ENCODE results near the gene ZSCAN16.

ZSCAN16 gene

DNA sequence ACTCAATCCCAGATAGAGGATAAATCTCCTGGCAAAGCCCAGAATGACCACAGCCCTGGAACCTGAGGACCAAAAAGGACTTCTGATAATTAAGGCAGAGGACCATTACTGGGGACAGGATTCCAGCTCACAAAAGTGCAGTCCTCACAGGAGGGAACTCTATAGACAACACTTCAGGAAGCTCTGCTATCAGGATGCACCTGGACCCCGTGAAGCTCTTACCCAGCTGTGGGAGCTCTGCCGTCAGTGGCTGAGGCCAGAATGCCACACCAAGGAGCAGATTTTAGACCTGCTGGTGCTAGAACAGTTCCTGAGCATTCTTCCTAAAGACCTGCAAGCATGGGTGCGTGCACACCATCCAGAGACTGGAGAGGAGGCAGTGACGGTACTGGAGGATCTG, 992 bp downstream of the ZSCAN16 start:
- TF ChIP-seq CTCF (IDR thresholded peaks at IDR 0.05; ENCODE audit: control extremely low read depth, extremely low read depth, low read depth, missing control alignments) = no peak
- ChIA-PET POLR2A (interaction anchor here (1.2 kb wide), 1 partner anchor 20 kb away, joined by 3 read pairs; no protein-coding TSS in a partner anchor), CTCF (interaction anchor here (1.4 to 1.6 kb wide), 3 partner anchors 11 to 231 kb away, joined by 3 to 11 read pairs (median 4); no protein-coding TSS in a partner anchor)
- DNase-seq (ENCODE audit: extremely low spot score) = no peak

DNA sequence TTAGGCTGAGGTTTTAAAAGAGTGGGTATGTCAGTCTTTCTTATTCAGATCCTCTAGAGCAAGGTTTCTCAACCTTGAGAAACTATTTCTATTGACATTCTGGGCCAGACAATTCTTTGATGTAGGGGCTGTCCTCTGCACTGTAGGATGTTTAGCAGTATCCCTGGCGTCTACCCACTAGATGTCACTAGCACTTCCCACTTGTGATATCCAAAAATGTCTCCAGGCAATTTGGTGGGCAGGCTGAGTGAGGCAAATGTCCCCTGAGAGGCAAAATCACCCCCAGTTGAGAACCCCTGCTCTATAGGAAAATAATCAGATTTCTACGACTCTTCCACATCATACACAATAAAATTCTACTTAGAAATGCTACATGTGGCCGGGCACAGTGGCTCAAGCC, 9.6 kb downstream of the ZSCAN16 start:
- TF ChIP-seq CTCF (IDR thresholded peaks at IDR 0.05; ENCODE audit: control extremely low read depth, extremely low read depth, low read depth, missing control alignments) = peak; percentile 52
- ChIA-PET POLR2A (no interaction called here), CTCF (interaction anchor here (0.7 to 1.0 kb wide), 2 partner anchors 11 to 222 kb away, joined by 3 read pairs; no protein-coding TSS in a partner anchor)
- DNase-seq (ENCODE audit: extremely low spot score) = no peak

- TF ChIP-seq CTCF (IDR thresholded peaks at IDR 0.05; ENCODE audit: control extremely low read depth, extremely low read depth, low read depth, missing control alignments) = no peak
- POLR2A ChIA-PET = no interaction called here
- CTCF ChIA-PET = interaction anchor here (1.0 kb wide), 1 partner anchor 221 kb away, joined by 3 read pairs; no protein-coding TSS in a partner anchor
- no peak for DNase-seq (ENCODE audit: extremely low spot score)
These were observed 10.3 kb downstream of the ZSCAN16 start for GRCh38 chr6:28134716-28135115.

- no peak for DNase-seq (ENCODE audit: extremely low spot score)
- no peak for TF ChIP-seq CTCF (IDR thresholded peaks at IDR 0.05; ENCODE audit: control extremely low read depth, extremely low read depth, low read depth, missing control alignments)
- POLR2A ChIA-PET = no interaction called here
- CTCF ChIA-PET = interaction anchor here (2.5 kb wide), 1 partner anchor 220 kb away, joined by 13 read pairs; no protein-coding TSS in a partner anchor
These were observed 11.0 kb downstream of the ZSCAN16 start for GRCh38 chr6:28135393-28135792.

DNA sequence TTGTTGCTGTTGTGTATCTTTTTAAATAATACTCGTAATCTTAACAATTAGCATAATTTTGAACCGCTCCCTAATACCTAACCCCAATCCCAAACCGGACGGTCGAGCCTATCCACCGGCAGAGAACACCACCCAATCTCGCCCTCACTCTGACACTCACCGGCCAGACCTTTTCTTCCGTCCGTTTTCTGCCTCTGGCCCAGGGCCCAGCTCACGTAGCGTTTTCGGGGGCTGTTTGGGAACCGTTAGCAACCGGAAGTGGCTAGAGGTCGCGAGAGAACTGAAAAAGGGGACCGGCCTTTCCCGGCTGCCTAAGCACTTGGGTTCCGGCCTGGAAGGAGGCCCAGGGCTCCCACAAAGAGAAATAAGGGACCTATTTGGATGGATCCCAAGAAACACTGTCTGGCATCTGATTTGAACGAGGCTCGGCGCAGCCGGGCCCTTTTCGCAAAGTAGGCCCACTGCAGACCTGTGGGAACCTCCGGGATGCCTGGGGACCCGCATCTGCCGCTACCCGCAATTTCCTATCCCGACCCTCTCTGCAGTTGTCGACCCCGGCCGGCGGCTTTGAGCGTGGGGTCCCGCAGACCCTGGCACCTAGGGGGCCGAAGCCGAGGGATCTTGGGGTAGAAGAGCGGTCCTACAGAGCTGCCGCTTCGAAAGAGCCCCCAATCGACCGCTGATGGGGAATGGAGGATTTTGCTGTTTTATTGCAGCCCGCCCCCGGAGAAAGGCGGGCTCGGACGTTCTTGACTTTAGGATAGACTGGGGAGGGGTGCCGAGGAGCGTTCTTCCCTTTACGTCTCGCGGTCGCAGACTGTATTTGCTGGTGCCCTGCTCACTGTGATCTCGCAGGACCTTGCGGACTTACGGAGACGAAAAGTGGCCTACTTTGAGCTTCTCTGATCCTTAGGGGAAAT, 12.4 kb downstream of the ZSCAN16 start:
- ChIA-PET CTCF (interaction anchor here (1.0 to 2.5 kb wide), 6 partner anchors 8 to 246 kb away, joined by 3 to 13 read pairs (median 3); no protein-coding TSS in a partner anchor), POLR2A (no interaction called here)
- no peak for TF ChIP-seq CTCF (IDR thresholded peaks at IDR 0.05; ENCODE audit: control extremely low read depth, extremely low read depth, low read depth, missing control alignments)

DNA sequence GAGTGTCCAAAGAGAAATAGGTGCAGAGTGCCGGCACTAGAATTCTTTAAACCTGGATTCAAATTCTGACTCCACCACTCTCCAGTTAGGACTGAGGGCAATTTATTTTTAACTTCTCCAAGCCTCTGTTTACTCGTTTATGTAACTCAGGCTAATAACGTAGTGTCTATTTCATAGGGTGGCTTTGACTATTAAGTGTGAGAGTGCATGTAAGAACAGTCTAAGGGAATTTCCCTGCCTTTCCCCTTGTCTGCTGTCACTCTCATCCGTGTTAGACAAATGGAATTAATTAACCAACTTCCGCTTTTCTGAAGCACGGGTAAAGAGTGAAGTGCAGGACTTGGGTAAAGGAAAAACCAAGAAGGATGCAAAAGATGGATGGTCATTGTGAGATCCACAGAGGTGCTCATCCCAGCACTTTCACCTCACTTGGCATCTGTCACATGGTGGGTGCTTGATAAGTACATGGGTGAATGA, 13.1 kb downstream of the ZSCAN16 start:
- TF ChIP-seq CTCF (IDR thresholded peaks at IDR 0.05; ENCODE audit: control extremely low read depth, extremely low read depth, low read depth, missing control alignments) = no peak
- CTCF ChIA-PET = interaction anchor here (1.0 to 2.5 kb wide), 6 partner anchors 9 to 218 kb away, joined by 3 to 13 read pairs (median 4); no protein-coding TSS in a partner anchor
- POLR2A ChIA-PET = interaction anchor here (0.6 kb wide), 1 partner anchor 198 kb away, joined by 4 read pairs; the partner anchor contains the start of gene ZSCAN31
- DNase-seq (ENCODE audit: extremely low spot score) = peak; percentile 58

More for the DNA sequence above, 12.4 kb downstream of the ZSCAN16 start:
- peak; percentile 78 for DNase-seq (ENCODE audit: extremely low spot score)

Data from GM10248 (cell line).